NCI-H1105 treated with DMSO at 0.1 percent for 48 hours (cell line): ENCODE data around the gene PUS7.
A peak's percentile ranks its signal among the peaks of the same experiment; 100 is the strongest.
"Not testable (repeated sequence)": the region's sequence is repeated elsewhere in the genome, so short reads cannot be mapped to it uniquely, and the experiment has no call there.

Experiments
- DNase-seq: peaks from one replicate; lab custom pipeline; 2025; lab: John Stamatoyannopoulos, UW

The PUS7 gene

DNA sequence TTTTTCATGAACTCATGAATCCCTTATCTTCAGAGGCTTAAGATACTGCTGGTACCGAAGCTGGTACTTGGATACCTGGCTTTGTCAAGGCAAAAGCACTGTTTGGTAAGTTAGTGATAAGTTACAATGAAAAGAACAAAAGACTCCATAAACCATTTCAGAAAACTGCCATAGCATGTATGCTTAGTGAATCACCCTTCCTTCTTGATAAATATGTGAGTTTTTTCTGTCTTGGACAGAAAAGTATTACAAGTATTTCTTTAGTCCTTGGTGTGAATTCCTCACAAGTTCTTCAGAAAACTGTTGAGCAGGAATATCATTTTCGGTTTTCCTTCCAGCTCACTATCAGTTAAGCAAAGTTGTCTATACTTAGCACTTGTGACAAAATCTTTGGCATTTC, 25.6 kb downstream of the PUS7 start:
- no peak for DNase-seq

- no peak for DNase-seq
Observed at GRCh38 chr7:105493923-105494315, 28.2 kb downstream of the PUS7 start.

GRCh38 chr7:105493196-105493922, 28.7 kb downstream of the PUS7 start:
- no peak for DNase-seq

GRCh38 chr7:105489409-105489808, 32.7 kb downstream of the PUS7 start:
- no peak for DNase-seq

GRCh38 chr7:105487579-105488571, 34.2 kb downstream of the PUS7 start:
- peak; percentile 25 for DNase-seq

- no peak for DNase-seq
Observed at GRCh38 chr7:105480931-105481330, 41.1 kb downstream of the PUS7 start.

- no peak for DNase-seq
Observed at GRCh38 chr7:105478606-105479005, 43.5 kb downstream of the PUS7 start.

- DNase-seq: no peak
Observed at GRCh38 chr7:105477908-105478307, 44.2 kb downstream of the PUS7 start.

GRCh38 chr7:105474045-105474444, 48.0 kb downstream of the PUS7 start:
- DNase-seq: no peak

DNA sequence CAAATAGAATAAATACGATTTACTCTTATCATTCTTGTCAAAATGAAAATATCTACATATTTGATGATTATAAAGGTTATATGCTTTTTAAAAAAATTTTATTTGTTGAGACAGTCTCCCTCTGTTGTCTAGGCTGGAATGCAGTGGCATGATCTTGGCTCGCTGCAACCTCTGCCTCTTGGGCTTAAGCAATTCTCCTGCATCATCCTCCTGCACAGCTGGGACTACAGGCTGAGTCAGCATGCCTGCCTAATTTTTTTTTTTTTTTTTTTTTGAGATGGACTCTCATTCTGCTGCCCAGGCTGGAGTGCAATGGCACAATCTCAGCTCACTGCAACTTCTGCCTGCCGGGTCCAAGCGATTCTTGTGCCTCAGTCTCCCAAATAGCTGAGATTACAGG, 48.9 kb downstream of the PUS7 start:
- DNase-seq: no peak

DNA sequence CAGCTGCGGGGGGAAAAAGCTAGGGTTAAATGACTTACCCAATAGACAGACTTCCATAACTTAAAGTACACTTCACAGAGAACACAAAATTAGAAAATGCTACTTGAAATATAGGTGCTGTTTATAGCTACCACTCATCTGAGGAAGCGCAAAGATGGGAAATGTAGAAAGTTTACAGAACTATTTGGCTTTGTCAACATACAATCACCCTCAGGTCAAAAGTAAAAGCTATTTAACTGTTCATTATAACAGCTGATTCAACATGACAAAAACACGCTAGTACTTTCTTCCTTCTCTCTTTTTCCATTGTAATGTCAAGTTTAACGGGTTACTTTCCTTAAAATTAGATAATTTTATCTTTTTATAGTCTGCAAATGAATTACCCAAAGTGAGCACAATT, 51.2 kb downstream of the PUS7 start:
- DNase-seq: no peak

DNA sequence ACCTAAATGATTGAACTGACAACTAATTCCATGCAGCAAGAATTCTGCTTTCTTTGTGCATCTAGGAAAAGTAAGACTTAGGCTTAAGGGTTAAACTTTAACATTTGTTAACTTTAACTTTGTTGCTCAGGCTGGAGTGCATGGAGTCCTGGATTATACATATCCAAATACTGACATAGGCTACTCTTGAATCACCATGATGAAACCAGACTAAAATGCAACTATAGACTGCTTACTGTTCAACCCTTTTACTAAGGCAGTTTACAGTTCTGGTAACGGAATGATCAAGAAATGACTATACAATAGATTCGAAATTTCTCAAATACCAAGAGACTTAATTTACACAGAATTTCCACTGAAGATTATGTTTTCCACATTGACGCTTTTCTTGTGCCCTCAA, 52.0 kb downstream of the PUS7 start:
- no peak for DNase-seq

DNA sequence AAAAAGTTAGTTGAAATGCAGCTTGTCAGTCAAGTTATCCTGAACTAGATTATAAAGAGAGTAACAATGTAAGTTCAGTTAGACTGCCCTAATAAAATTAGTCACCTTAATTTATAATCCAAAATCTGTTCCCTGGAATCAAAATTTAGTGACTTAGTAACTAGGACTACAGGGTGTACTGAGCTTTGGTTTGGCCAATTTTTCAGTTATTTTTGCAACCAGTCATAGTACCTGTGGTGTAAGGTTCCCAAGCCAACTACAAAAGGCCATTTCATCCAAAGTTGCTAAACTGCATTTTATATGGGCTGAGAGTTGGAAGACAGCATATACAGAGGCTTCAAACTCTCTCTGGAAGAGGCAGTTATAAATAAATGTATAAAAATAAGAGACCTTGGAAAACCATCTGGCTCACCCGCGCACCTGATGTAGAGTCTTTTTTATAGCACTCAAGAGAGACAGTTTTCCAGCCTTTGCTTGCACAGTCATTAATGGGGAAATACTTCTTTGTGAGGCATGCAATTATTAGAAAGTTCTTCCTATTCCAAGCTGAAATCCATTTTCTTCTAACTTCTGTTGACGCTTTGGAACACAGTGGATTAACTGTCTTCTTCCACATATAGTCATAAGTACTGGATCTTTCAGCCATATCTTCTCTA, 59.2 kb downstream of the PUS7 start:
- peak; percentile 13 for DNase-seq

DNA sequence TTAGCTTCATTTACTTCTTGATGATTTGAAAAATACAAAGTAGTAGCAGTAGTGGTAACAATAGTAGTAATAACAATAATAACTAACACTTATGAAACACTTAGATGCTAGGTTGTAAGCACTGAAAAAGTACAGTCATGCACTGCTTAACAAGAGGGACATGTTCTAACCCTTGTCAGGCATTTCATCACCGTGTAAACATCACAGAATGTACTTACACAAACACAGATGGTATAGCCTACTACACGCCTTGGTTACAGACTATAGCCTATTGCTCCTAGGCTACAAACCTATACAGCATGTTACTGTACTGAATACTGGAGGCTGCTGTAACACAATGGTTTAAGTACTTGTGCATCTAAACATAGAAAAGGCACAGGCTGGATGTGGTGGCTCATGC, 60.6 kb downstream of the PUS7 start:
- no peak for DNase-seq

DNA sequence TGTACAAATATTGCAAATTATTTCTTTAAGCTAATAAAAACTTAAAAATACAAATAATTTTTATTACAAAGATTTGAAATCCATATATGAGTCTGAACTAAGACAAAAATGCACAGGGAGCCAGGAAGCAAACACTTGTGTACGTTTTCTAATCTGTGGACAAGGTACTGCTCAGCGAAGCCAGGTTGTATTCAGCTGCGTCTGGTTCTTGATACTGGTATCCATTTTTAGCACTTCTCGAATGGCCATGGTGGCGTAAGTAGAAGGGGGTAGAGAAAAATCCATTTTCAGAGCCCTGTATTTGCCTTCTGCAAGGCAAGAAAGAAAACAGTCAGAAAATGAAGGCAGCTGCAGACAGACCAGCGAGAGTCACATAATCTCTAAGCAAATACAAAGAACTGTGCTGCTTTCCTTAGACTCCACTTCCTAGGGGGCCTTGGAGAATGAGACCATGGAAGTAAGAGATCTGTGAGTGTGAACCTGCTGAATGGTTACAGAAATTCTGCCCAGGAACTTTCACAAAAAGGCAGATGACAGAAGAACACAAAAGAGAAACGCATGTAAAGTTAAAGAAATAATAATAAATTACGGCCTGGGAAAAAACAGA, 64.3 kb downstream of the PUS7 start:
- no peak for DNase-seq

DNA sequence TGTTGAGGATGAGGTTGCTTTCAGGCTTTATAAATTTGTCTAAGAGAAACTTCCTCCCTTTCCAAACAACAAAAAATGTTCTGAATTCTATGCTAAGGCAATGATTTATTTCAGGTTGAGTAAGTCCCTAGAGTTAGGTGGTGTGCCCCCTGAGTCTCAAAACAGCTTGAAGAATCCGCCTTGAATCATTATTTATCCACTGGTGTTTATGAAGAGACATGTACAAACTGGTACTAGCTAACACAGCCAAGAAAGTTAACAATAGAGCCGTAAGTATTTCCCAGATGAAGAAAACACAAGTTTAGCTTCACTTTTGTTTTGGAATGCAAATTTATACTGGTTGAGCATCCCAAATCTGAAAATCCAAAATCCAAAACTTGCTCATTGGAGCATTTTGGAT, 67.2 kb downstream of the PUS7 start:
- no peak for DNase-seq

- no peak for DNase-seq
Observed at GRCh38 chr7:105454095-105454747, 67.8 kb downstream of the PUS7 start.

DNA sequence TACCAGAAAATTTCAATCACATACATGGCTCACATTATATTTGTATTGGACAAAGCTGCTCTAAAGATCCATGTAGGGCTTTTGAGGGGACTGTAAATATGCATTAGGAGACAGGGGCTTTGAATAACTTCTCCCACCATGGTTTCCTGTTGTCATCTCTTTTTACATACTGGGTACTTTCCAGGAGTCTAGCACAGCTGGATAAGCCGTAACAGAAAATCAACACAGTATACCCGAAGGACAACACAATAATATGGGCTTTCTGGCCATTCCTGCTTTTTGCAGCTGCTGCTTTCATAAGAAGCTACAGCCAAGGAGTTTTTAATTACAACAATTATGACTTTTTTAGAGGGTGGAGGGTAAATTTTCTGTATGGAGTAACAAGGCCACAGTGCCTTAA, 70.0 kb downstream of the PUS7 start:
- no peak for DNase-seq

DNA sequence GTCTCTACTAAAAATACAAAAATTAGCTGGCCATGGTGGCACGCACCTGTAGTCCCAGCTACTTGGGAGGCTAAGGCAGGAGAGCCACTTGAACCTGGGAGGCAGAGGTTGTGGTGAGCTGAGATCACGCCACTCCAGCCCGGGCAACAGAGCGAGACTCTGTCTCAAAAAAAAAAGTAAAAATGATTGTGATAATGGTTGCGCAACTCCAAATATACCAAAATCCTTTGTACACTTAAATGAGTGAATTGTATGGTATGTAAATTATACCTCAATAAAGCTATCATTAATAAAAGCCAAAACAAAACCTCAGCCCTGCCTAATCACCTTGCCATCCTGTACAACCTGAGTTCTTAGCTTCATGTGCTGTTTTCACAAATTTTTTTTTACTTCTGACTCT, 71.2 kb downstream of the PUS7 start:
- DNase-seq: not testable (repeated sequence)

DNA sequence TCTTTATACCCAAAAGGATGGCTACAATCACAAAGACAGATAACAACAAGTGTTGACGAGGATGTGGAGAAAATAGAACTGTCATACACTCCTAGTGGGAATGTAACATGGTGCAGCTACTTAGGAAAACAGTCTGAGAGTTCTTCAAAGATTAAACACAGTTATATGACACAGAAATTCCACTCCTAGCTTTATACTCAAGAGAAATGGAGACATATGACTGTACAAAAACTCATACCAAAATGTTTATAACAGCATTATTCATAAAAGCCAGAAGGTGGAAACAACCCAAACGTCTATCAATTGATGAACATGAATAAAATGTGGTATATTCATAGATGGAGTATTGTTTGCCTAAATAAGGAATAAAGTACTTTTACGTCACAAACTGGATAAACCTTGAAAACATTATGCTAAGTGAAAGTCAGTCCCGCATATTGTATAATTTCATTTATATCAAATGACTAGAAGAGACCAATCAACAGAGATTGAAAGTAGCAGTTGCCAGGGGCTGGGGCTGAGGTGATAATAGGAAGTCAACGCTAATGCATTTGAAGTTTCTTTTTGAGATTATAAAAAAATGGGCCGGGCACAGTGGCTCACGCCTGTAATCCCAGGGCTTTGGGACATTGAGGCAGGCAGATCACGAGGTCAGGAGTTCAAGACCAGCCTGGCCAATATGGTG, 71.8 kb downstream of the PUS7 start:
- DNase-seq: no peak

DNA sequence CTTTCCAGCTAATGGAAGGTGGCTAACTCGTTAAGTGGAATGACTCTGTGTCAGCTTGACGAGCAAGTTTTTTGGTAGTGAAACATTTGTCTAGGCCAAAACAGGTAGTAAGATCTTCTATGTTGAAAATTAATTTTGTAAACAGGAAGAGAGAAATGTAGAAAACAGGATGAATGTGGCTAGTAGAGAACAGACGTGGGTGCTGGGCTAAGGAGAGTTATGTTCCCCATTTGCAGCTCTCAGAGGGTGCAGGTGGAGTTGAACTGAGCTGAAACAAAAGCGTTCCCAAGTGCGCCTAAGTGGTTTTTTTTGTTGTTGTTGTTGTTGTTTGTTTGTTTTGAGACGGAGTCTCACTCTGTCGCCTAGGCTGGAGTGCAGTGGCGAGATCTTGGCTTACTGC, 73.9 kb downstream of the PUS7 start:
- DNase-seq: no peak
